ENCODE data around the gene FAM50B. TPM values are rescaled to one million over a fixed set of nuclear protein-coding genes. Genes with fewer than 3 reads are reported as not detected.
A peak's percentile ranks its signal among the peaks of the same experiment; 100 is the strongest.

The FAM50B gene
- total RNA-seq, 1 experiment from 2014 or later = 4.3 TPM

- CTCF ChIA-PET = interaction anchor here (1.6 kb wide), 1 partner anchor 26 kb away, joined by 3 read pairs; no protein-coding TSS in a partner anchor
- BruUV-seq (replicated peaks) = no TSS peak
- Mint-ChIP-seq H3K36me3 (ENCODE audit: insufficient read depth, unreplicated experiment) (no peaks in the 10 kb centered on the region), H3K4me3 (ENCODE audit: unreplicated experiment) (no peak overlapping the region), H3K27me3 (ENCODE audit: insufficient read depth, unreplicated experiment) (no peaks in the 10 kb centered on the region), H3K4me1 (ENCODE audit: insufficient read depth, unreplicated experiment) (peaks cover 31% of the 10 kb centered on the region), H3K27ac (ENCODE audit: low read depth, unreplicated experiment) (no peak overlapping the region), H3K9me3 (ENCODE audit: unreplicated experiment) (no peaks in the 10 kb centered on the region)
- no peak for DNase-seq (ENCODE audit: unreplicated experiment)
- POLR2A ChIA-PET = no interaction called here
- TF ChIP-seq CTCF (IDR thresholded peaks at IDR 0.05; ENCODE audit: unreplicated experiment) = no peak
- intact Hi-C loops (cut with micrococcal nuclease) = loop anchor here (5.0 kb wide), 1 partner anchor 35 kb away; no protein-coding TSS in a partner anchor
Measured at GRCh38 chr6:3801960-3802359, 47.2 kb upstream of the FAM50B start.

GRCh38 chr6:3803627-3804468, 45.3 kb upstream of the FAM50B start:
- Mint-ChIP-seq H3K4me3 (ENCODE audit: unreplicated experiment) (peak overlapping the region; percentile 43), H3K9me3 (ENCODE audit: unreplicated experiment) (no peaks in the 10 kb centered on the region), H3K36me3 (ENCODE audit: insufficient read depth, unreplicated experiment) (no peaks in the 10 kb centered on the region), H3K4me1 (ENCODE audit: insufficient read depth, unreplicated experiment) (peaks cover 34% of the 10 kb centered on the region), H3K27me3 (ENCODE audit: insufficient read depth, unreplicated experiment) (no peaks in the 10 kb centered on the region), H3K27ac (ENCODE audit: low read depth, unreplicated experiment) (peak overlapping the region; percentile 96)
- intact Hi-C loops (cut with micrococcal nuclease) = loop anchor here (1.0 to 5.0 kb wide), 3 partner anchors 37 to 54 kb away; no protein-coding TSS in a partner anchor
- BruUV-seq (replicated peaks) = TSS peak; percentile 82
- DNase-seq (ENCODE audit: unreplicated experiment) = peak; percentile 82
- ChIA-PET POLR2A (interaction anchor here (0.7 to 2.6 kb wide), 16 partner anchors 9 to 413 kb away, joined by 3 to 22 read pairs (median 5); partner anchors contain the start of gene FAM50B), CTCF (interaction anchor here (0.6 to 1.0 kb wide), 4 partner anchors 29 to 80 kb away, joined by 3 to 5 read pairs (median 4); no protein-coding TSS in a partner anchor)
- TF ChIP-seq CTCF (IDR thresholded peaks at IDR 0.05; ENCODE audit: unreplicated experiment) = no peak

- intact Hi-C loops (cut with micrococcal nuclease) = loop anchor here (1.0 to 5.0 kb wide), 2 partner anchors 38 to 55 kb away; no protein-coding TSS in a partner anchor
Measured at GRCh38 chr6:3804964-3805363, 44.2 kb upstream of the FAM50B start.

More at GRCh38 chr6:3804964-3805363, 44.2 kb upstream of the FAM50B start:
- H3K4me3 Mint-ChIP-seq (ENCODE audit: unreplicated experiment) = no peak overlapping the region
- H3K27me3 Mint-ChIP-seq (ENCODE audit: insufficient read depth, unreplicated experiment) = no peaks in the 10 kb centered on the region
- H3K4me1 Mint-ChIP-seq (ENCODE audit: insufficient read depth, unreplicated experiment) = peaks cover 36% of the 10 kb centered on the region
- no peak for DNase-seq (ENCODE audit: unreplicated experiment)
- no TSS peak for BruUV-seq (replicated peaks)
- no peaks in the 10 kb centered on the region for H3K9me3 Mint-ChIP-seq (ENCODE audit: unreplicated experiment)
- ChIA-PET CTCF (interaction anchor here (0.6 to 1.1 kb wide), 2 partner anchors 57 to 128 kb away, joined by 3 read pairs; no protein-coding TSS in a partner anchor), POLR2A (interaction anchor here (0.7 to 2.6 kb wide), 8 partner anchors 22 to 214 kb away, joined by 3 to 22 read pairs (median 6); partner anchors contain the start of gene FAM50B)
- no peak for TF ChIP-seq CTCF (IDR thresholded peaks at IDR 0.05; ENCODE audit: unreplicated experiment)
- H3K27ac Mint-ChIP-seq (ENCODE audit: low read depth, unreplicated experiment) = peak overlapping the region; percentile 96
- H3K36me3 Mint-ChIP-seq (ENCODE audit: insufficient read depth, unreplicated experiment) = no peaks in the 10 kb centered on the region

Measured in MCF 10A (cell line).